ENCODE results near the gene AHI1. TPM values are rescaled to one million over a fixed set of nuclear protein-coding genes. Genes with fewer than 3 reads are reported as not detected.

The AHI1 gene
- total RNA-seq, 1 experiment from 2014 or later: 8.9 TPM

DNA sequence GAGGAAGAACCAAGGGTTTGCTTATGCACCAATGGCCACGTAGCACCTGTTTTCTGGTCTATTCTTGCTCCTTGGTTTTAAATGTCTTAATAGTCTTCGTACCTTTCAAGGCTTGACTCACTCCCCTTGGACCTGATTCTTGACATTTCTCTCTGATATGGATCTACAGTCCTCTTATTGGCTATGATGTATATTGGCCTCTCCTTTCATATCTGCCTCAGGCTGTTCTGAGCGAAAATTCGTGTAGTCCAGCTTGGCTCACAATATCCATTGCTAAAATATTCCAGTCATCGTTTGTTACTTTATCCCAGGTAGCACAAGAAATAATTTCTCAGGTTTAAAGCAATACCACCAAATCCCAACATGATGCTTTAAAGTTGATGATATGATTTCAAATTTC is 256.8 kb downstream of the AHI1 start:
- POLR2A ChIA-PET (ENCODE audit: unreplicated experiment): no interaction called here
- Histone ChIP-seq H3F3A (ENCODE audit: low read length, unreplicated experiment) (no peaks in the 10 kb centered on the region), H3K79me2 (ENCODE audit: low read length) (no peaks in the 10 kb centered on the region), H3K4me3 (ENCODE audit: low read length) (no peak overlapping the region), H3K9ac (ENCODE audit: low read length) (no peak overlapping the region), H4K20me1 (ENCODE audit: low read length) (no peaks in the 10 kb centered on the region), H3K4me2 (ENCODE audit: low read length) (no peak overlapping the region), H3K27me3 (ENCODE audit: low read length) (no peaks in the 10 kb centered on the region), H2AFZ (ENCODE audit: low read length) (no peak overlapping the region), H3K36me3 (ENCODE audit: low read depth, low read length) (no peaks in the 10 kb centered on the region), H3K9me3 (ENCODE audit: low read length) (no peaks in the 10 kb centered on the region), H3K27ac (ENCODE audit: low read length) (no peak overlapping the region), H3K9me2 (replicated peaks; ENCODE audit: low read length) (no peaks in the 10 kb centered on the region), H3K4me1 (ENCODE audit: insufficient read depth, low read length) (peaks cover 8% of the 10 kb centered on the region)
- BruUV-seq (replicated peaks): no TSS peak
- CTCF ChIA-PET: no interaction called here
- ATAC-seq (no peak), DNase-seq (no peak)
- intact Hi-C loops (cut with micrococcal nuclease): no loop called here
- TF ChIP-seq EZH2 (IDR thresholded peaks at IDR 0.05; ENCODE audit: low read length, unreplicated experiment): no peak
- TF ChIP-seq EZH2phosphoT487 (IDR thresholded peaks at IDR 0.05; ENCODE audit: borderline replicate concordance, low read length): no peak
- TF ChIP-seq, protein P1, sequence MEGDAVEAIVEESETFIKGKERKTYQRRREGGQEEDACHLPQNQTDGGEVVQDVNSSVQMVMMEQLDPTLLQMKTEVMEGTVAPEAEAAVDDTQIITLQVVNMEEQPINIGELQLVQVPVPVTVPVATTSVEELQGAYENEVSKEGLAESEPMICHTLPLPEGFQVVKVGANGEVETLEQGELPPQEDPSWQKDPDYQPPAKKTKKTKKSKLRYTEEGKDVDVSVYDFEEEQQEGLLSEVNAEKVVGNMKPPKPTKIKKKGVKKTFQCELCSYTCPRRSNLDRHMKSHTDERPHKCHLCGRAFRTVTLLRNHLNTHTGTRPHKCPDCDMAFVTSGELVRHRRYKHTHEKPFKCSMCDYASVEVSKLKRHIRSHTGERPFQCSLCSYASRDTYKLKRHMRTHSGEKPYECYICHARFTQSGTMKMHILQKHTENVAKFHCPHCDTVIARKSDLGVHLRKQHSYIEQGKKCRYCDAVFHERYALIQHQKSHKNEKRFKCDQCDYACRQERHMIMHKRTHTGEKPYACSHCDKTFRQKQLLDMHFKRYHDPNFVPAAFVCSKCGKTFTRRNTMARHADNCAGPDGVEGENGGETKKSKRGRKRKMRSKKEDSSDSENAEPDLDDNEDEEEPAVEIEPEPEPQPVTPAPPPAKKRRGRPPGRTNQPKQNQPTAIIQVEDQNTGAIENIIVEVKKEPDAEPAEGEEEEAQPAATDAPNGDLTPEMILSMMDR (conservative IDR thresholded peaks at IDR 0.05; ENCODE audit: low read depth, low read length): no peak

DNA sequence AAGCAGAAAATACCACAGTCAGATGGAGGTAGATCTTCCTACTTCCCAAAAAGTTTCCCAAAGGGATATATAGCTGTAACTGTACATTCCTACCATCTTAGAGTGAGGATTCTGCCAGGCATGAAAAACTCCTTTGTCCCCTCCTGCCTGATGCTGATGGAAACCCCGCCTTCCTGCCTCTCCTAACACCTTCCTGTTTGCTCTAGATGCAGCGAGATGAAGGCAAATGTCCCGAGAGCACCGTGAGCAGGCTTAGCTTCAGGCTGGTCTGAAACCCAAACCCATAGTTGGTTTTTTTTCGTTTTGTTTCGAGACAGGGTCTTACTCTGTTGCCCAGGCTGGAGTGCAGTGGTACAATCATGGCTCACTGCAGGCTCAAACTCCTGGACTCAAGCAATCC is 260.8 kb downstream of the AHI1 start:
- ATAC-seq: no peak
- ChIA-PET POLR2A (ENCODE audit: unreplicated experiment) (no interaction called here), CTCF (no interaction called here)
- no peaks in the 10 kb centered on the region for H3K9me2 ChIP-seq (replicated peaks; ENCODE audit: low read length)
- H3K4me1 ChIP-seq (ENCODE audit: insufficient read depth, low read length): no peaks in the 10 kb centered on the region
- H2AFZ ChIP-seq (ENCODE audit: low read length): no peak overlapping the region
- H3K9me3 ChIP-seq (ENCODE audit: low read length): no peaks in the 10 kb centered on the region
- TF ChIP-seq, protein P1 (conservative IDR thresholded peaks at IDR 0.05; ENCODE audit: low read depth, low read length): no peak
- TF ChIP-seq EZH2phosphoT487 (IDR thresholded peaks at IDR 0.05; ENCODE audit: borderline replicate concordance, low read length) (no peak), EZH2 (IDR thresholded peaks at IDR 0.05; ENCODE audit: low read length, unreplicated experiment) (no peak)
- no peaks in the 10 kb centered on the region for H3K27me3 ChIP-seq (ENCODE audit: low read length)
- H3K36me3 ChIP-seq (ENCODE audit: low read depth, low read length): no peaks in the 10 kb centered on the region
- H3K4me2 ChIP-seq (ENCODE audit: low read length): no peak overlapping the region
- no peak overlapping the region for H3K4me3 ChIP-seq (ENCODE audit: low read length)
- no TSS peak for BruUV-seq (replicated peaks)
- no peaks in the 10 kb centered on the region for H3F3A ChIP-seq (ENCODE audit: low read length, unreplicated experiment)
- H4K20me1 ChIP-seq (ENCODE audit: low read length): no peaks in the 10 kb centered on the region
- no peak overlapping the region for H3K9ac ChIP-seq (ENCODE audit: low read length)
- no peaks in the 10 kb centered on the region for H3K79me2 ChIP-seq (ENCODE audit: low read length)
- intact Hi-C loops (cut with micrococcal nuclease): no loop called here
- DNase-seq: no peak
- no peak overlapping the region for H3K27ac ChIP-seq (ENCODE audit: low read length)

DNA sequence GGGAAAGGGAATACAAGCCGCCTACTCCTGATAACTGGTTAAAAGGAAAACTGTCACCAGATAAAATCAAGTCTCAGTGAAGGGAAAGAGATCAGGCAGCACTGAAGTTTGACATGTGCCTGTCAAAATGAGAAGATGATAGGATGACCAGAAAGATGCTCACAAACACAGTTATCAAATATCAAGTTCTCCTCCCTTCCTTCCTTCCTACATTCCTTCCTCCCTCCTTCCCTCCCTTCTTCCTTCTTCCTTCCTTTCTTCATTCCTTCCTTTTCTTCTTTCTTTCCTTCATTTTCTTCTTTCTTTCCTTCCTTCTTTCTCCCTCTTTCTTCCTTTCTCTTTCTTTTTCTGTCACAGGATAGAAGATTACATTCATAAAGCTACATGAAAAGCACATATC is 261.2 kb downstream of the AHI1 start:
- H4K20me1 ChIP-seq (ENCODE audit: low read length): no peaks in the 10 kb centered on the region
- H3K27ac ChIP-seq (ENCODE audit: low read length): no peak overlapping the region
- no peaks in the 10 kb centered on the region for H3K9me2 ChIP-seq (replicated peaks; ENCODE audit: low read length)
- no peaks in the 10 kb centered on the region for H3F3A ChIP-seq (ENCODE audit: low read length, unreplicated experiment)
- ATAC-seq (no peak), DNase-seq (no peak)
- no peaks in the 10 kb centered on the region for H3K9me3 ChIP-seq (ENCODE audit: low read length)
- no peak overlapping the region for H2AFZ ChIP-seq (ENCODE audit: low read length)
- H3K4me3 ChIP-seq (ENCODE audit: low read length): no peak overlapping the region
- no peaks in the 10 kb centered on the region for H3K36me3 ChIP-seq (ENCODE audit: low read depth, low read length)
- intact Hi-C loops (cut with micrococcal nuclease): no loop called here
- ChIA-PET CTCF (no interaction called here), POLR2A (ENCODE audit: unreplicated experiment) (no interaction called here)
- no TSS peak for BruUV-seq (replicated peaks)
- no peaks in the 10 kb centered on the region for H3K4me1 ChIP-seq (ENCODE audit: insufficient read depth, low read length)
- H3K27me3 ChIP-seq (ENCODE audit: low read length): no peaks in the 10 kb centered on the region
- no peak for TF ChIP-seq EZH2phosphoT487 (IDR thresholded peaks at IDR 0.05; ENCODE audit: borderline replicate concordance, low read length)
- TF ChIP-seq EZH2 (IDR thresholded peaks at IDR 0.05; ENCODE audit: low read length, unreplicated experiment): no peak
- TF ChIP-seq, protein P1 (conservative IDR thresholded peaks at IDR 0.05; ENCODE audit: low read depth, low read length): no peak
- H3K4me2 ChIP-seq (ENCODE audit: low read length): no peak overlapping the region
- H3K79me2 ChIP-seq (ENCODE audit: low read length): no peaks in the 10 kb centered on the region
- no peak overlapping the region for H3K9ac ChIP-seq (ENCODE audit: low read length)

All from PC-3 (cell line).